Inferior parietal cortex (tissue), 1 donor: ENCODE measurements around the gene JAML.

Experiments used
- DNase-seq: peaks from one replicate; pipeline ENCODE4 v3.0.0-alpha.2; 2016; ENCODE audit errors: extremely low spot score

Gene JAML

DNA sequence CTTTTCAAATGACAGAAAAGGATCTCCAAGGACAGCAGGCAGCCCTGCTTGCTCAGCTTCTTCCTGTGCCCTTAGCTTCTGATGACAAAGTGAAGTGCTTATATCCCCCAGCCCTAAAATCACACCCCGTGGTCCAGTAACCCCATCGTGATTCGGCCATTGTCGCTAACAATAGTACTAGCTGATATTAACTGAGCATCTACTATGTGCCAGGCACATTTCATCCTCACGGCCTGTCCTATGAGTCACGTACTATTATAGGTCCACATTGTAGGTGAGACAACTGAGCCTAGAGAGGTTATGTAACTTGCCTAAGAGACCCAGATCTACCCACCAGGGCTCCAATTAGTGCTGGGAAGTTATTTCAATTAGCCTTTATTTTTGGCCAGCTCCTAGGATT lies 78.3 kb downstream of the JAML start:
- DNase-seq, result no peak

DNA sequence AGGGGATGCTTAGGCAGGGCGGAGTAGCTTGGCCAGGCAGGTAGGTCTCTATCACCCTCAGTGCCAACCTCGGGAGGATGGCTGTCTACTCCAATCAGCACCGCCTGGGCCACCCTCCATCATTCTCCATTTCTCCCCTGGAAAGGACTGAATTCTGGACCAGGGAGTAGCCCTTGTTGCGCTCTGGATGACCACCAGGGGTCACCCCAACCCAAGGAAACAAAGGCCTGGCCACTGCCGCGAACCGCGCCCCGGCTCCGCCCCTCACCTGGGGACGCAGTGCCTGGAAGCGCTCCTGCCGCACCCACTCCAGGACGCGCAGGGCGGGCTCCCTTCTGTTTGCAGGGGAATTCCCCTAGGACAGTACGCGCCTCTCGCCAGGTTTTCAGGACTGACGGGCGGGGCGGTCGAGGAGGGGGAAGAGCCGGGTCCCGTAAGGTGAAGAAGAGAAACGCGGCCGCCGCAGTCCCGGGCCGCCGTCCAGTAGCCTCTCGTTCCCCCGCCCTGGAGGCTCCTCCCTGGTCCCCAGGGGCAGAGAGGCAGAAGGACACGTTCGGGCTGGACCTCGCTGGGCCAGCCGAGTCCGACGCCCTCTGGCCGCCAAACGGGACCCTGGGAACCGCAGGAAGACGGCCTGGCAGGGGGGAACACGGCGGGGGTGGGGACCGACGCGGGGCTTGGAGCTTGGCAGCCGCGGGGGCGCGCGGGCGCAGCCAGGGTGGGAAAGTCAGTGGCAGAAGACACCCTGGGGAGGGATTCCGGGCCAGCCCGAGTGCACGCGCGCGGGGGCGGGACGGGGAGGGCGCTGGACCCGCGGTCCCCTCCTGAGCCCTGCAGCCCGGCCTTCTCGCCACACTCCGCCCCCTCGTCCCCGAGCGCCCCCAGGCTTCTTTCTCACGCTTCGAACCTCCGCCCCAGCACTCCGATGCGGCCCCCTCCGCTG lies 79.3 kb downstream of the JAML start:
- peak; percentile 89 for DNase-seq

DNA sequence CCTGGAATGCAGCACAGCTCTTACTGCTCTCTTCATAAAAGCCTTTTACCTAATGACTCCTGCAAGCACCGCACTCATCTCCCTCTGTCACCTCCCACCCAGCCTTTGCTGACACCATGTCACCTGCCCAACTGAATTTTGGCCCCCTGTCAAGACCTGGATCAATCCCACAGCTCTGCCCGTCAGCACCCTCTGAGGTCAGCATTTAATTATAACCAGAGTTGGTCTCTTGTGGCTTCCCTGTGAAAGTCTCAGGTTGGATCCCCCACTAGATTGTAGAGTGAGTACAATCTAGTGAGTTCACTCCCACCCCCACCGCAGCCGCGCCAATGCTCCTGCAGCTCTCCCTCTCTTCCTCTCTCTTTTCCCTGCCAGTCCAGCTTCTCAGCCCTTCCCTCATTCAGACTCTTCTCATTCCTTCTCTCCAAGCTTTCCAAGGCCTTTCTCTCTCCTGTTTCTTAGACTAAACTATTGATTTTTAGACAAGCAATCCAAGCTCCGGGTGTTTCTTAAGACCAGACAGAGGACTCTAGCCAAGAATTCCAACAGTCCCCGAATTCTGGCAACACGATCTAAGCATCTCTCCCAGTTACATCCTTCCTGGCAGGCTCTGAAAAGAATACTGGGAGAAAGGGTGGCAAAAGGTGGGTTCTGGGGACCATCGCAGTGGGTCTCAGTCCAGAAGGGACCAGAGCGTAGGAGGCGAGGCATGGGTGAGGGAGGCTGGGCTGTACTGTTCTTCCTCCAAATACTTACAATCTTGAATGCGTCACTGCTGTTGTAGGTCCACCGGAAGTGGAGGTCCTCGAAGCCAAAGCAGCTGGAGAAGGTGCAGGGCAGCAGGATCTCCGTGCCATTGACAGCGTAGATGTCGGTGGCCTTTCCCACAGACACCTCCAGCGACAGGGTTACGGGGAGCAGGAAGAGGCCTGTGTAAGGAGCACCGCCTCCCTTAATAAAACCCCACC lies 80.2 kb downstream of the JAML start:
- DNase-seq, result peak; percentile 22
